Spinal cord (tissue), 10 donors: ENCODE results near the gene SKIC3. TPM values are rescaled to one million over a fixed set of nuclear protein-coding genes. Genes with fewer than 3 reads are reported as not detected.

Source experiments
- DNase-seq, 6 donors: peaks; one replicate each; pipeline versions ENCODE4 v3.0.0 to v3.0.0-alpha.2; 2013 to 2015; ENCODE audit warnings: low spot score in 6 of 6, low read depth in 4 of 6
- H3K27ac ChIP-seq: one replicate; pipeline ENCODE4 v1.5.1; 2013; ENCODE audit warnings: low read depth, low read length, control low read depth
- H3K27me3 ChIP-seq: one replicate; pipeline ENCODE4 v1.6.1; 2013; ENCODE audit warnings: low read length; ENCODE audit not compliant: control insufficient read depth, insufficient read depth
- H3K36me3 ChIP-seq: one replicate; pipeline ENCODE4 v1.6.1; 2013; ENCODE audit warnings: low read length; ENCODE audit not compliant: control insufficient read depth, insufficient read depth
- H3K4me1 ChIP-seq: one replicate; pipeline ENCODE4 v1.6.1; 2013; ENCODE audit warnings: low read length; ENCODE audit not compliant: control insufficient read depth, insufficient read depth
- H3K4me3 ChIP-seq: one replicate; pipeline ENCODE4 v1.5.1; 2013; ENCODE audit warnings: low read depth, low read length, control low read depth
- H3K9me3 ChIP-seq: one replicate; pipeline ENCODE4 v1.6.1; 2013; ENCODE audit warnings: low read length; ENCODE audit not compliant: control insufficient read depth, insufficient read depth
- WGBS: methylation state at CpG from one replicate; pipeline ENCODE4 v1.1.5; 2013; ENCODE audit warnings: missing lambda C conversion rate; ENCODE audit not compliant: insufficient coverage; 5-methylcytosine and 5-hydroxymethylcytosine counted together
- polyA plus RNA-seq, 2 donors: library from polyadenylated mRNA; unstranded; fragments of 120-200 nt; gene quantifications; one replicate each; pipeline ENCODE4 v1.2.1, GENCODE V29; 2013; ENCODE audit not compliant: insufficient read length in 2 of 2
- small RNA-seq: library from RNA; depleted of rRNA; stranded (forward); fragments of <200 nt; gene quantifications from one replicate; pipeline ENCODE3, GENCODE V24; 2014; ENCODE audit warnings: low replicate concordance
- total RNA-seq, 2 donors: library from RNA; depleted of rRNA in 1 of 2; stranded (reverse); fragments of 120-200 nt in 1 of 2; fragments of >200 nt in 1 of 2; gene quantifications; one replicate each; pipeline versions ENCODE4 v1.2.3 to v1.2.4, GENCODE V29; 2013 to 2014
- donor health status: healthy.

Gene SKIC3
- total and polyA plus RNA-seq, 4 donors: 59.0 to 169 (median 79.0) TPM

GRCh38 chr5:95519151-95519550 lies 35.6 kb downstream of the SKIC3 start:
- no CpG with 5 or more reads among the region's 1 CpG for WGBS
- H3K4me3 ChIP-seq: no peak overlapping the region
- peak in 1 of 6 donors; percentile 91 for DNase-seq

GRCh38 chr5:95518417-95518816 lies 36.4 kb downstream of the SKIC3 start:
- H3K27ac ChIP-seq: no peak overlapping the region
- no peaks in the 10 kb centered on the region for H3K9me3 ChIP-seq
- H3K4me1 ChIP-seq: no peaks in the 10 kb centered on the region
- no CpG with 5 or more reads among the region's 2 CpGs for WGBS
- H3K4me3 ChIP-seq: no peak overlapping the region
- no peak for DNase-seq
- H3K27me3 ChIP-seq: no peaks in the 10 kb centered on the region
- no peaks in the 10 kb centered on the region for H3K36me3 ChIP-seq

More at GRCh38 chr5:95519151-95519550, 35.6 kb downstream of the SKIC3 start:
- Histone ChIP-seq H3K9me3 (no peaks in the 10 kb centered on the region), H3K27ac (no peak overlapping the region), H3K4me1 (no peaks in the 10 kb centered on the region), H3K36me3 (no peaks in the 10 kb centered on the region), H3K27me3 (no peaks in the 10 kb centered on the region)

GRCh38 chr5:95511606-95512005 lies 43.2 kb downstream of the SKIC3 start:
- no peak for DNase-seq
- H3K36me3 ChIP-seq: peaks cover 7% of the 10 kb centered on the region
- WGBS: no CpG with 5 or more reads among the region's 1 CpG

GRCh38 chr5:95508550-95508949 lies 46.2 kb downstream of the SKIC3 start:
- WGBS: no CpG with 5 or more reads among the region's 1 CpG
- Histone ChIP-seq H3K36me3 (peaks cover 14% of the 10 kb centered on the region), H3K4me1 (no peaks in the 10 kb centered on the region), H3K4me3 (no peak overlapping the region), H3K9me3 (no peaks in the 10 kb centered on the region), H3K27ac (no peak overlapping the region), H3K27me3 (no peaks in the 10 kb centered on the region)
- no peak for DNase-seq

More at GRCh38 chr5:95511606-95512005, 43.2 kb downstream of the SKIC3 start:
- Histone ChIP-seq H3K27ac (no peak overlapping the region), H3K4me3 (no peak overlapping the region), H3K9me3 (no peaks in the 10 kb centered on the region), H3K4me1 (no peaks in the 10 kb centered on the region), H3K27me3 (no peaks in the 10 kb centered on the region)

Small RNA genes lying within 50 kb of the gene (small RNA-seq; reads per million reads assigned to genes)
- not detected for gene RNU6-308P

Other genes with a start within 250 kb of the SKIC3 start
- 10 to 100 TPM in 1 of 2 donors, 1 to 10 TPM in 1; 2.4 to 26.9 TPM for gene FAM81B, start 163.6 kb downstream of the SKIC3 start, total RNA-seq
- 10 to 100 TPM in 1 of 2 donors, 1 to 10 TPM in 1; 5.4 to 13.9 TPM for gene FAM81B, start 163.6 kb downstream of the SKIC3 start, polyA plus RNA-seq
- gene ARSK, start 124 bp upstream of the SKIC3 start, total RNA-seq: 10 to 100 TPM in 1 of 2 donors, 1 to 10 TPM in 1; 8.7 to 11.6 TPM
- 1 to 10 TPM; 9.1 to 9.8 TPM for gene ARSK, start 124 bp upstream of the SKIC3 start, polyA plus RNA-seq
- gene GPR150, start 65.1 kb upstream of the SKIC3 start, total RNA-seq: under 1 TPM; 0.06 to 0.50 TPM
- gene GPR150, start 65.1 kb upstream of the SKIC3 start, polyA plus RNA-seq: under 1 TPM; 0.42 to 0.57 TPM
- gene RFESD, start 91.8 kb upstream of the SKIC3 start, total RNA-seq: 1 to 10 TPM; 6.2 to 6.8 TPM
- 1 to 10 TPM; 2.3 to 2.9 TPM for gene RFESD, start 91.8 kb upstream of the SKIC3 start, polyA plus RNA-seq
- 1 to 10 TPM in 1 of 2 donors, under 1 TPM in 1; 0.40 to 1.2 TPM for gene SPATA9, start 128.0 kb upstream of the SKIC3 start, total RNA-seq
- 1 to 10 TPM; 1.6 to 1.7 TPM for gene SPATA9, start 128.0 kb upstream of the SKIC3 start, polyA plus RNA-seq
- 100 to 1,000 TPM in 1 of 2 donors, 10 to 100 TPM in 1; 91.0 to 182 TPM for gene RHOBTB3, start 176.4 kb upstream of the SKIC3 start, total RNA-seq
- 10 to 100 TPM; 44.2 to 68.6 TPM for gene RHOBTB3, start 176.4 kb upstream of the SKIC3 start, polyA plus RNA-seq